ENCODE results near the gene ZDHHC6.

The ZDHHC6 gene

GRCh38 chr10:112460366-112460765 lies 13.7 kb upstream of the ZDHHC6 start:
- TF ChIP-seq CTCF (IDR thresholded peaks at IDR 0.05; ENCODE audit: low read depth, low read length): no peak
- DNase-seq (ENCODE audit: extremely low read depth, low read depth): no peak

- DNase-seq (ENCODE audit: extremely low read depth, low read depth): no peak
- no peak for TF ChIP-seq CTCF (IDR thresholded peaks at IDR 0.05; ENCODE audit: low read depth, low read length)
Measured at GRCh38 chr10:112456533-112456932, 9.8 kb upstream of the ZDHHC6 start.

GRCh38 chr10:112454910-112455779 lies 8.4 kb upstream of the ZDHHC6 start:
- no peak for TF ChIP-seq CTCF (IDR thresholded peaks at IDR 0.05; ENCODE audit: low read depth, low read length)
- no peak for DNase-seq (ENCODE audit: extremely low read depth, low read depth)

- TF ChIP-seq CTCF (IDR thresholded peaks at IDR 0.05; ENCODE audit: low read depth, low read length): no peak
- DNase-seq (ENCODE audit: extremely low read depth, low read depth): no peak
Measured at GRCh38 chr10:112448888-112449287, 2.2 kb upstream of the ZDHHC6 start.

- no peak for DNase-seq (ENCODE audit: extremely low read depth, low read depth)
- no peak for TF ChIP-seq CTCF (IDR thresholded peaks at IDR 0.05; ENCODE audit: low read depth, low read length)
Measured at GRCh38 chr10:112447620-112447928, 860 bp upstream of the ZDHHC6 start.

- TF ChIP-seq CTCF (IDR thresholded peaks at IDR 0.05; ENCODE audit: low read depth, low read length): no peak
- DNase-seq (ENCODE audit: extremely low read depth, low read depth): no peak
Measured at GRCh38 chr10:112446055-112446854, 459 bp downstream of the ZDHHC6 start.

GRCh38 chr10:112442063-112442462 lies 4.7 kb downstream of the ZDHHC6 start:
- DNase-seq (ENCODE audit: extremely low read depth, low read depth): no peak
- no peak for TF ChIP-seq CTCF (IDR thresholded peaks at IDR 0.05; ENCODE audit: low read depth, low read length)
